ENCODE data around the gene CLDN16.

- TF ChIP-seq CTCF (IDR thresholded peaks at IDR 0.05) (no peak), POLR2AphosphoS5 (IDR thresholded peaks at IDR 0.05) (no peak)
Observed at GRCh38 chr3:190443257-190443656, 55.3 kb downstream of the CLDN16 start.

Data from stomach (tissue), 4 donors.